RWPE1 (cell line): Measurements from ENCODE around the gene CYP19A1.

Experiments
- CTCF ChIA-PET: fragments of 350-600 bp; sonication (Branson Sonifier 250); formaldehyde crosslinking; extraction: SDS; loops from one replicate; lab custom pipeline; 2021; lab: Yijun Ruan, JAX
- POLR2A ChIA-PET: fragments of 400-600 bp; formaldehyde crosslinking; extraction: SDS; loops from one replicate; lab custom pipeline; 2020; ENCODE audit warnings: antibody characterized with exemption; ENCODE audit not compliant: low non-redundant PET; lab: Yijun Ruan, JAX
- DNase-seq: peaks from one replicate; pipeline ENCODE4 v3.0.0; 2012; ENCODE audit warnings: low spot score
- H3K27ac ChIP-seq: fragments of 450-650 bp; 2 replicates; pipeline ENCODE4 v1.5.1; 2017
- TF ChIP-seq, protein P1 (sequence below): fragments of 450-650 bp; conservative IDR thresholded peaks from 2 replicates; pipeline ENCODE4 v1.5.1; 2017; ENCODE audit warnings: low read depth, mild to moderate bottlenecking

CYP19A1 gene

DNA sequence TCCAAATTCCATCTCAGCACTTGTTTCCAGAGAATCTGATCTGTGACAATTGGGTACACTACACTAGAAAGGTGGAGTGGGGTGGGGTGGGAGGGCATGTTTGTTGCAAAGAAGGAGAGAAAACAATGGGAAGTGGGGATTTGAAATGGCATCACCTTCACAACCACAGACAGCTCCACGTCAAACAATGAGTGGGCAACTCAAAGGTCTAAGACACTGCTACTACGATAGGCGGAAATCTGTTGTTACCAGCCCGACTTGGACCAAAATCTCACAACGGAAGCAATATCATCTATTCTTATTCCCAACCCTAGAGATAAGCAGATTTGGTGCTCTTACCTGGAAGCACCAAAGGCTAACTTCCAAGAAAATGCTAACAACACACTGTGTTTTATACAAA, 3.3 kb downstream of the CYP19A1 start:
- ChIA-PET CTCF (no interaction called here), POLR2A (no interaction called here)
- H3K27ac ChIP-seq: no peak overlapping the region
- no peak for DNase-seq
- TF ChIP-seq, protein P1, sequence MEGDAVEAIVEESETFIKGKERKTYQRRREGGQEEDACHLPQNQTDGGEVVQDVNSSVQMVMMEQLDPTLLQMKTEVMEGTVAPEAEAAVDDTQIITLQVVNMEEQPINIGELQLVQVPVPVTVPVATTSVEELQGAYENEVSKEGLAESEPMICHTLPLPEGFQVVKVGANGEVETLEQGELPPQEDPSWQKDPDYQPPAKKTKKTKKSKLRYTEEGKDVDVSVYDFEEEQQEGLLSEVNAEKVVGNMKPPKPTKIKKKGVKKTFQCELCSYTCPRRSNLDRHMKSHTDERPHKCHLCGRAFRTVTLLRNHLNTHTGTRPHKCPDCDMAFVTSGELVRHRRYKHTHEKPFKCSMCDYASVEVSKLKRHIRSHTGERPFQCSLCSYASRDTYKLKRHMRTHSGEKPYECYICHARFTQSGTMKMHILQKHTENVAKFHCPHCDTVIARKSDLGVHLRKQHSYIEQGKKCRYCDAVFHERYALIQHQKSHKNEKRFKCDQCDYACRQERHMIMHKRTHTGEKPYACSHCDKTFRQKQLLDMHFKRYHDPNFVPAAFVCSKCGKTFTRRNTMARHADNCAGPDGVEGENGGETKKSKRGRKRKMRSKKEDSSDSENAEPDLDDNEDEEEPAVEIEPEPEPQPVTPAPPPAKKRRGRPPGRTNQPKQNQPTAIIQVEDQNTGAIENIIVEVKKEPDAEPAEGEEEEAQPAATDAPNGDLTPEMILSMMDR: no peak

GRCh38 chr15:51334011-51334451, 4.4 kb downstream of the CYP19A1 start:
- ChIA-PET CTCF (no interaction called here), POLR2A (no interaction called here)
- TF ChIP-seq, protein P1: no peak
- DNase-seq: no peak
- no peak overlapping the region for H3K27ac ChIP-seq

DNA sequence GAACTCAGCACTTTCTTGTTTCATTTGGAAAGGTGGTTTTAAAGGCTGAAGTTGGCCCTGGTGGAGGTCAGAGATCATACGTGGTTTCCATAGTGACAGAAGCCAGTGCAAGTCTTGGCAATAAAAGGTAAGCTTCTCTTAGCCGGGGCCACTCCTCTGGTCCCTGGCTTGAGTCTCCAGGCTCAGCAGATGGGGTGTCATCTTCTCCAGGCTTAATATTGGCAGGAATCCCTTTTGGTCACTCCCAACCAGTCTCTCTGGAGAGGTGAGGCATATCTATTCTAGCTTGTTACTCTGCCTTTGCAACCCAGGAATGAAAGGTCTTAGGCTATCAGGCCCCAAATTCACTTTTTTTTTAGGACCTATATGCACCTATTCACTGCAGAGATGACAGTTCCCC, 4.8 kb downstream of the CYP19A1 start:
- TF ChIP-seq, protein P1: no peak
- ChIA-PET POLR2A (no interaction called here), CTCF (no interaction called here)
- DNase-seq: no peak
- no peak overlapping the region for H3K27ac ChIP-seq

- ChIA-PET CTCF (no interaction called here), POLR2A (no interaction called here)
- no peak for DNase-seq
- TF ChIP-seq, protein P1: no peak
- H3K27ac ChIP-seq: no peak overlapping the region
Measured at GRCh38 chr15:51332206-51333147, 5.9 kb downstream of the CYP19A1 start.

- POLR2A ChIA-PET: no interaction called here
- H3K27ac ChIP-seq: no peak overlapping the region
- TF ChIP-seq, protein P1: no peak
- CTCF ChIA-PET: no interaction called here
- DNase-seq: no peak
Measured at GRCh38 chr15:51331141-51331540, 7.3 kb downstream of the CYP19A1 start.

GRCh38 chr15:51328926-51329325, 9.5 kb downstream of the CYP19A1 start:
- CTCF ChIA-PET: interaction anchor here (0.6 kb wide), 1 partner anchor 24 kb away, joined by 5 read pairs; no protein-coding TSS in a partner anchor
- no peak overlapping the region for H3K27ac ChIP-seq
- POLR2A ChIA-PET: no interaction called here
- no peak for DNase-seq
- TF ChIP-seq, protein P1: no peak
